Suprapubic skin (tissue), 4 donors: ENCODE results near the gene NKX3-2.

Experiments
- EP300 ChIP-seq: sonication (generic); formaldehyde crosslinking; IDR thresholded peaks from one replicate; pipeline ENCODE4 v1.6.1; 2017; ENCODE audit warnings: antibody characterized with exemption
- POLR2A ChIP-seq, 2 donors: fragments of 450-650 bp; IDR thresholded peaks; one replicate each; pipeline ENCODE4 v1.6.1; 2017; ENCODE audit warnings: antibody characterized with exemption in 2 of 2, mild to moderate bottlenecking in 2 of 2, moderate library complexity in 2 of 2
- POLR2AphosphoS5 ChIP-seq, 3 donors: sonication (generic); formaldehyde crosslinking; IDR thresholded peaks; one replicate each; pipeline ENCODE4 v1.6.1; 2017; ENCODE audit warnings: antibody characterized with exemption in 3 of 3
- TF ChIP-seq, protein P1 (sequence below), 2 donors: fragments of 200-600 bp in 1 of 2; fragments of 450-650 bp in 1 of 2; sonication (generic) in 1 of 2; IDR thresholded peaks; one replicate each; pipeline ENCODE4 v1.5.1; 2016 to 2019; ENCODE audit warnings: antibody characterized with exemption in 2 of 2, mild to moderate bottlenecking in 1 of 2, moderate library complexity in 1 of 2

DNA sequence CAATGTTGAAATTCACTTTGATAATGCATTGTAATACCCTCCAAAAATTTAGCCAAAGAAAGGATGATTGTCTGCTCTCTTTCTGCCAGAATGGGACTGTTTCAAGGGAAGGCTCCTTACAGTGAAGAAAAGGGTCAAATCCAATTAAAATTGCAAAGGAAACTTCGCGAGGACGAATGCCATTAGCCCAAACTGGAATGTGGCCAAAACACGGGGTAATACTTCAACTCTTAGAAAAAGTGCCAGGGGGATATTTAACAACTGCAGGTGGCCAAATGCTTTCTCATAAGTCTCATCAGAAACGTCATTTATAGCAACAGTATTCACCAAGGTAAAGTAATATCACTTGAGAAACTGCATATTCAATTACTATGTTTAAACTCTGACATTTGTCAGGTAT, 29.0 kb downstream of the NKX3-2 start:
- TF ChIP-seq, protein P1, sequence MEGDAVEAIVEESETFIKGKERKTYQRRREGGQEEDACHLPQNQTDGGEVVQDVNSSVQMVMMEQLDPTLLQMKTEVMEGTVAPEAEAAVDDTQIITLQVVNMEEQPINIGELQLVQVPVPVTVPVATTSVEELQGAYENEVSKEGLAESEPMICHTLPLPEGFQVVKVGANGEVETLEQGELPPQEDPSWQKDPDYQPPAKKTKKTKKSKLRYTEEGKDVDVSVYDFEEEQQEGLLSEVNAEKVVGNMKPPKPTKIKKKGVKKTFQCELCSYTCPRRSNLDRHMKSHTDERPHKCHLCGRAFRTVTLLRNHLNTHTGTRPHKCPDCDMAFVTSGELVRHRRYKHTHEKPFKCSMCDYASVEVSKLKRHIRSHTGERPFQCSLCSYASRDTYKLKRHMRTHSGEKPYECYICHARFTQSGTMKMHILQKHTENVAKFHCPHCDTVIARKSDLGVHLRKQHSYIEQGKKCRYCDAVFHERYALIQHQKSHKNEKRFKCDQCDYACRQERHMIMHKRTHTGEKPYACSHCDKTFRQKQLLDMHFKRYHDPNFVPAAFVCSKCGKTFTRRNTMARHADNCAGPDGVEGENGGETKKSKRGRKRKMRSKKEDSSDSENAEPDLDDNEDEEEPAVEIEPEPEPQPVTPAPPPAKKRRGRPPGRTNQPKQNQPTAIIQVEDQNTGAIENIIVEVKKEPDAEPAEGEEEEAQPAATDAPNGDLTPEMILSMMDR (IDR thresholded peaks at IDR 0.05): no peak
- TF ChIP-seq POLR2AphosphoS5 (IDR thresholded peaks at IDR 0.05) (no peak), EP300 (no peak), POLR2A (IDR thresholded peaks at IDR 0.05) (no peak)
